Activated CD4-positive, alpha-beta T cell treated with anti-CD3 and anti-CD28 coated beads for 36 hours (primary cell): ENCODE measurements around the gene IL25. TPM values are rescaled to one million over a fixed set of nuclear protein-coding genes. Genes with fewer than 3 reads are reported as not detected.
"Not testable (repeated sequence)": the region's sequence is repeated elsewhere in the genome, so short reads cannot be mapped to it uniquely, and the experiment has no call there.

Source experiments
- ATAC-seq: fragments of 200-7000 bp; cut with Tn5 transposase; one replicate; pipeline ENCODE4 v1.10.0; 2021; ENCODE audit warnings: mild to moderate bottlenecking, moderate library complexity
- CTCF ChIA-PET: fragments of 350-600 bp; sonication (Branson Sonifier 250); formaldehyde crosslinking; loops from one replicate; lab custom pipeline; 2021; ENCODE audit warnings: antibody characterized with exemption; lab: Charles Lee
- POLR2A ChIA-PET: fragments of 350-600 bp; sonication (Branson Sonifier 250); formaldehyde crosslinking; loops from one replicate; lab custom pipeline; 2021; ENCODE audit warnings: antibody characterized with exemption, inconsistent platforms; lab: Charles Lee
- DNase-seq: peaks from one replicate; pipeline ENCODE4 v3.0.0-alpha.2; 2020
- H3K27ac Mint-ChIP-seq: one replicate; pipeline ENCODE4 v1.8.0; 2021; ENCODE audit warnings: mixed read lengths
- H3K27me3 Mint-ChIP-seq: one replicate; pipeline ENCODE4 v1.8.0; 2021; ENCODE audit warnings: mixed read lengths
- H3K36me3 Mint-ChIP-seq: one replicate; pipeline ENCODE4 v1.8.0; 2021; ENCODE audit warnings: low read depth, mixed read lengths
- H3K4me1 Mint-ChIP-seq: one replicate; pipeline ENCODE4 v1.8.0; 2021; ENCODE audit warnings: mixed read lengths
- H3K4me3 Mint-ChIP-seq: one replicate; pipeline ENCODE4 v1.8.0; 2021; ENCODE audit warnings: mild to moderate bottlenecking, moderate library complexity, mixed read lengths
- H3K9me3 Mint-ChIP-seq: one replicate; pipeline ENCODE4 v1.8.0; 2021; ENCODE audit warnings: low read depth, mixed read lengths
- intact Hi-C, 2 experiments: fragments of 100-400 bp; cut with DNase I in 1 of 2; cut with micrococcal nuclease in 1 of 2; formaldehyde crosslinking; loops; one replicate each; pipeline versions ENCODE4 v1.14.2 to v1.15.1; 2022 to 2024; cut with DNase I, micrococcal nuclease
- total RNA-seq, 2 experiments: library from RNA; stranded (reverse); gene quantifications; one replicate each; pipeline ENCODE4 v1.2.3, GENCODE V29; 2021

IL25 gene
- total RNA-seq, 2 experiments from 2014 or later, result not detected

DNA sequence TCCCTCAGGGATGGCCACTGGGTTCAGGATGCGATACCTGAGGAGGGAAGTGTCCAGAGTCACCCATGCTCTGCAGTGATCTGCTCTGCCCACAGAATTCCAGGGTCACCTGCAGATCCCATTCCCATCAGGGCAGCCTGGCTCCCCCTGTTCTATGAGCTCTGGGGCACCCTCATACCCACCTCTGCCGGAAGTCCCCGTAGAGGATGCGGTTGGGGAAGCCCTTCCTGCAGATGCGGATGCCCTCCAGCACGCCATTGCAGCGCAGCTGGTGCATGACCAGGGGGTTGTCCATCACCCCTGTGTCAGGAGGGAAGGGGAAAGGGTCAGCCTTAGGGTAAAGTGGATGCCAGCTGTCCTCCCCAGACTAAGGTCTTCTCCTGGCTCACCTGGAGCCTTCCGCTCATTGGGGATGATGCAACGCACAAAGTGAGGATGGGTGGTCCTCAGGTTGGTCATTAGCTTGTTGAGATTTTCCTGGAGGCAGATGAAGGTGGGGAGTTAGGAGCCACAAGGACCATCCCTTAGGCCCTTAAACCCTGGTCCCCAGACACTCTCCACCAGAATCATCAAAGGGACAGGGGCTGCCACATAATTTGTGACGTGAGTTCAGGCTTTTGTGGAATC is 24.3 kb downstream of the IL25 start:
- POLR2A ChIA-PET, result no interaction called here
- Mint-ChIP-seq H3K4me3 (no peak overlapping the region), H3K4me1 (no peaks in the 10 kb centered on the region), H3K9me3 (no peaks in the 10 kb centered on the region), H3K36me3 (no peaks in the 10 kb centered on the region), H3K27me3 (no peaks in the 10 kb centered on the region), H3K27ac (no peak overlapping the region)
- DNase-seq, result no peak
- intact Hi-C loops, result no loop called here
- ATAC-seq, result no peak
- CTCF ChIA-PET, result interaction anchor here (0.6 to 0.9 kb wide), 4 partner anchors 14 to 735 kb away, joined by 3 to 4 read pairs (median 3); no protein-coding TSS in a partner anchor

DNA sequence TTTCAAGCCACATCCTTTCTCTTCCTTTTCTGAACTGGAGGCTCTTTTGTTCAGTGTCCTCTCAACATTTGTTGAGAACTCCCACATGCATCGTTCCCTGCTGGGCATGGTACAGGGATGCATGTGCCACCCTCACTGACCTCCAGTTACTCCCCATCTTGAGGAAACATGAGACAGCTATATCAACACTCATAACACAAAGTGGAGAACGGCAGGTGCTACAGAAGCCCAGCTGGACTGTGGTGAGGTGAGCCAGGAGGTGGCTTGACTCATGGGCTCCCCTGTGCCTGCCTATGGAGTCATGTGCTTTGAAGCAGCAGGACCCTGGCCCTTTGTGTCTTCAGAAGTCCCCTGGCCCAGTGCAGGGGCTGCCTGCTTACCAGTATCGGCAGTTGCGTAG is 25.7 kb downstream of the IL25 start:
- intact Hi-C loops, result no loop called here
- CTCF ChIA-PET, result no interaction called here
- Mint-ChIP-seq H3K27me3 (no peaks in the 10 kb centered on the region), H3K4me1 (no peaks in the 10 kb centered on the region), H3K36me3 (no peaks in the 10 kb centered on the region), H3K27ac (no peak overlapping the region), H3K4me3 (no peak overlapping the region), H3K9me3 (no peaks in the 10 kb centered on the region)
- ATAC-seq (no peak), DNase-seq (no peak)
- POLR2A ChIA-PET, result no interaction called here

DNA sequence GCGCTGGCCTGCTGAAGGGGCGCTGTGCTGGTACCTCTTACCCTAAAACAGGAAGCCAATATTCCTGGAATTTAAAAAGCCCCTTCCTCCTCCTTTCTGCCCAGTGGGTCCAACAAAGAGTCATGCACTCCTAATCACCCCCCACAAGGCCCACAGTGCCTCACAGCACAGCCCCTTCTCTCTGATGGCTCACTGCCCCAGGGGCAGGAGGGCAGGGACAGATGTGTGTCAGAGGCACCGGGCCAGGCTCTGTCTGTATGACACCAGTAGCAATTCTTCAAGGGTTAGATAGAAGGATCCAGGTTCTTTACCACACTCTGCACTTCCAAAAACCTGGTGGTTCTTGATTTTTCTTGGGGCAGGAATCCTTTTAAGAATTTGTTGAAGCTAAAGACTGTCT is 26.5 kb downstream of the IL25 start:
- DNase-seq, result no peak
- ATAC-seq, result no peak
- no peaks in the 10 kb centered on the region for H3K36me3 Mint-ChIP-seq
- ChIA-PET CTCF (no interaction called here), POLR2A (no interaction called here)
- no peaks in the 10 kb centered on the region for H3K9me3 Mint-ChIP-seq
- H3K27me3 Mint-ChIP-seq, result no peaks in the 10 kb centered on the region
- H3K4me3 Mint-ChIP-seq, result no peak overlapping the region
- H3K4me1 Mint-ChIP-seq, result no peaks in the 10 kb centered on the region
- intact Hi-C loops, result no loop called here
- no peak overlapping the region for H3K27ac Mint-ChIP-seq

DNA sequence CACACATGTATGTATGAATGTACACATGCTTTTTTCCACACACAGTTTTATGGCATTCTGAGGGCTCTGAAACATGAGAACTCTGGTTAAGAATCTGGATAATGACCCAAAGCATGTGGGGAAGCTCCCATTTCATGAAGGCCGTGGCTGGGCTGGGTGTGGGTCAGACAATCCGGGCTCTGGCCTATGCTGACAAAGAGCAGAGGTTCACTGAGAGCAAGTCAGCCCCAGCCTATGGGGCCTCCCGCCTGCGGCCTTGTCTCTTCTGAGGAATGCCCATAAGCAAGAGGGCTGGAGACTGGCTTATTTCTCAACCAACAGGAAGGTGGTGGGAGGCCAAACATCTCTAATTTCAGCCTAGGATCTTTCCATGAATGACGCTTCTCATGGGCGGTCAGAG is 27.0 kb downstream of the IL25 start:
- intact Hi-C loops, result no loop called here
- ATAC-seq (no peak), DNase-seq (no peak)
- no peaks in the 10 kb centered on the region for H3K36me3 Mint-ChIP-seq
- no peaks in the 10 kb centered on the region for H3K27me3 Mint-ChIP-seq
- CTCF ChIA-PET, result no interaction called here
- H3K4me1 Mint-ChIP-seq, result no peaks in the 10 kb centered on the region
- no peak overlapping the region for H3K27ac Mint-ChIP-seq
- H3K4me3 Mint-ChIP-seq, result no peak overlapping the region
- POLR2A ChIA-PET, result no interaction called here
- no peaks in the 10 kb centered on the region for H3K9me3 Mint-ChIP-seq

DNA sequence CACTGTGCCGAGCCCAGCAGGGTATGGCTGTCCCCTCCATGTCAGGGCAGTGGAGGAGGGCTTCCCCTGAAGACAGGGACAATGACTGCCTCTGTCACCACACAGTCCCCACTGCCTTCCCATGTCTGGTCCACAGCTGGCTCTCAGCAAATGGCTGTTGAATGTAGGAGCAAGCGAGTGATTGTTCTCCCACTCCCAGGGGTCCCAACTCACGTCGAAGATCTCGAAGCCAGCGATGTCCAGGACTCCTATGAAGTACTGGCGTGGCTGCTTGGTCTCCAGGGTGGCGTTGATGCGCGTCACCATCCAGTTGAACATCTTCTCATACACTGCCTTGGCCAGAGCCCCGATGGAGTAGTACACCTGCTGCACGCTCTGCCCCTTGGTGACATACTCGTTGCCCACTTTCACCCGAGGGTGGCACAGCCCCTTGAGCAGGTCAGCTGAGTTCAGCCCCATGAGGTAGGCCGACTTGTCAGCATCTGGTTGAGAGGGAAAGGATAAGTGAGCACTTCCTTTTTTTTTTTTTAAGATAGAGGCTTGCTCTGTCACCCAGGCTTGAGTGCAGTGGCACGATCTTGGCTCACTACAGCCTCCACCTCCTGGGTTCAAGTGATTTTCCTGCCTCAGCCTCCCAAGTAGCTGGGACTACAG is 28.0 kb downstream of the IL25 start:
- H3K4me3 Mint-ChIP-seq, H3K36me3 Mint-ChIP-seq, H3K4me1 Mint-ChIP-seq, H3K27me3 Mint-ChIP-seq, DNase-seq, POLR2A ChIA-PET, ATAC-seq, H3K27ac Mint-ChIP-seq, CTCF ChIA-PET, intact Hi-C loops, H3K9me3 Mint-ChIP-seq: not testable (repeated sequence)

DNA sequence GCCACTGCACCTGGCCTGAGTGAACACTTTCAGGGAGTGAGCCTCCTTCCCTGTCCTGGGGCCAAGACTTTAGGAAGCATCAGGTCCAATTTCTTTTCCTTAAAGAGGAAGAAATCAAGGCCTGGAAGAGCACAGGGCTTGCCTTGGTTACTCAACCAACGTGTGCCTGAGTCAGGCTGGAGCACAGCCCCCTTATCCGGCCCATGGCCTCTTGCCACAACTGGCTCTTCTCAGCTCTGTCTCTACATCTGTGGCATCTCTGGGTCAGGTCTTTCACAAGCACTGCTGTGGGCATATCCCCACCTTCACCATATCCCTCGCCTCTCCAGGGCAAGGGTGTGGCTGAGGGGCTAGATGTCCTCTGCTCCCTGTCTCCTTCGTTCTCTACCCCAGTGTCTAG is 28.7 kb downstream of the IL25 start:
- no peaks in the 10 kb centered on the region for H3K36me3 Mint-ChIP-seq
- H3K27me3 Mint-ChIP-seq, result peaks cover 3% of the 10 kb centered on the region
- DNase-seq (no peak), ATAC-seq (no peak)
- no peak overlapping the region for H3K4me3 Mint-ChIP-seq
- no peaks in the 10 kb centered on the region for H3K4me1 Mint-ChIP-seq
- no peaks in the 10 kb centered on the region for H3K9me3 Mint-ChIP-seq
- POLR2A ChIA-PET, result no interaction called here
- intact Hi-C loops, result no loop called here
- H3K27ac Mint-ChIP-seq, result no peak overlapping the region
- CTCF ChIA-PET, result no interaction called here

DNA sequence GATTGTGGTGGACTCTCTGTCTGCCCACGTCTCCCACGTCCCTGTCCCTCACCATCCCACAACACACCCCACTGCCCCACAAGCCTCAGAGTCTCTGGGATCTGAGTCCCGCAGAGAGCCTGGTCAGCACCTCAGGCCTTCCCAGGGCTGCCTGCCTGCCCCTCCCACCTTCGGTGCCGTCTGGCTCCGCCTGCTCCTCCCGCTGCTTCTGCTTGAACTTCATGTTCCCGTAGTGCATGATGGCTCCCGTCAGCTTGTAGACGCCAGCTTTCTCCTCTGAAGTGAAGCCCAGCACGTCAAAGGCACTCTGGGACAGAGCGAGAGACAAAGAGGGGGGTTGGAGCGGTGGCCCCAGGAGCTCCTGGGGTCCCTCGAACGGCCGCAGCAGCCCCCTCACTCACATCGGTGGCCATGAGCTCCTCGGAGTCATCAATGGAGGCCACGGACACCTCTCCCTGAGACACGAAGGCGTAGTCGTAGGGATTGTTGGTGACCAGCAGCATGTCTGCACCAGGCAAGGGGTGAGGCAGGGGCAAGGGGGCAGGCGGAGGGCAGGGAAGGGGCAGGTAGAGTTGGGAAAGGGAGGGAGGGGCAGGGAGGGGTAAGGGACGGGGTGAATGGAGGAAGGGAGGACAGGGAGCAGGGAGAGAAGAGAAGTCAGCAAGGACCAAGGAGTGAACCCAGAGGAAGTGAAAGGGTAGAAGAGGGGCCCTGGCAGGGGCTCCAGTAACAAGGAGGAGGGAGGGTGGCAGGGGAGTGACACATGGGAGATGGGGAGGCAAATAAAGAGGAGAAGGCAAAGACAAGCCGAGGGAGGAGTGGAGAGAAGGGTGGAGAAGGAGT is 29.9 kb downstream of the IL25 start:
- Mint-ChIP-seq H3K4me1 (no peaks in the 10 kb centered on the region), H3K27ac (no peak overlapping the region), H3K9me3 (no peaks in the 10 kb centered on the region), H3K36me3 (no peaks in the 10 kb centered on the region), H3K4me3 (no peak overlapping the region), H3K27me3 (peaks cover 3% of the 10 kb centered on the region)
- ChIA-PET CTCF (interaction anchor here (0.6 kb wide), 2 partner anchors 65 to 1846 kb away, joined by 4 to 5 read pairs; no protein-coding TSS in a partner anchor), POLR2A (no interaction called here)
- DNase-seq, result no peak
- intact Hi-C loops, result no loop called here
- no peak for ATAC-seq

DNA sequence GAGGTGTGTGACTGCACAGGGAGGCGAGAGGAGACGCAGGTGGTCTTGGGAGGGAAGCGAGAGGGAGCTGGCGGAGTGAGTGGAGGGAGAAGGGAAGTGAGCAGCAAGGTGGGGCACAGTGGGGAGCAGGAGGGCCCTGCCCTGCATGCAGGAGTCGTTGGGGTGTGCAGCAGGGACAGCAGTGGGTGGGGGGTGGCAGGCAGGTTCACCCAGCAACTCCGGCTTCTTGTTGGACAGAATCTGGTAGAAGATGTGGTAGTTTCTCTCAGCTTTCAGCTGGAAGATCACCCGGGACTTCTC is 30.5 kb downstream of the IL25 start:
- Mint-ChIP-seq H3K36me3 (no peaks in the 10 kb centered on the region), H3K4me1 (no peaks in the 10 kb centered on the region), H3K9me3 (no peaks in the 10 kb centered on the region), H3K27me3 (peaks cover 3% of the 10 kb centered on the region), H3K4me3 (no peak overlapping the region), H3K27ac (no peak overlapping the region)
- intact Hi-C loops, result no loop called here
- CTCF ChIA-PET, result interaction anchor here (0.6 kb wide), 2 partner anchors 65 to 1847 kb away, joined by 4 to 5 read pairs; no protein-coding TSS in a partner anchor
- POLR2A ChIA-PET, result no interaction called here
- DNase-seq, result no peak
- no peak for ATAC-seq

DNA sequence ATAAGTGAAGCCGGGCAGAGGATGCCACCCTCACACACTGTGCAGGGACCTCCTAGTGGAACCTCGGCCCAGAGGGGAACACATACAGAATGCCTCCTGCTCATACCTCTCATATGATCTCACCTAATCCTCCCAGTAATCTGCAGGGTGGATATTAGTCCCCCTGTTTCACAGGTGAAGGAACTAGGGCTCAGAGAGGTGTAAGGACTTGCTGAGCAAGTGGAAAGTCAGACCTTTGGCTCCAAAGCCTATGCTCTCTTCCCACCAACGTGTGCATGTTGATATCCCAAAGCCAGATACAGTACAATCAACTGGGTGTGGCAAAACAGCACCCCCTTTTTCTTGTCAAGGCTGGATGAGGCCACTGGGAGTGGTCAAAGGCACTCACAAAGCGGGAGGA is 31.3 kb downstream of the IL25 start:
- Mint-ChIP-seq H3K4me1 (no peaks in the 10 kb centered on the region), H3K36me3 (no peaks in the 10 kb centered on the region), H3K4me3 (no peak overlapping the region), H3K27ac (no peak overlapping the region), H3K27me3 (peaks cover 3% of the 10 kb centered on the region), H3K9me3 (no peaks in the 10 kb centered on the region)
- intact Hi-C loops, result no loop called here
- DNase-seq (no peak), ATAC-seq (no peak)
- ChIA-PET POLR2A (no interaction called here), CTCF (no interaction called here)

DNA sequence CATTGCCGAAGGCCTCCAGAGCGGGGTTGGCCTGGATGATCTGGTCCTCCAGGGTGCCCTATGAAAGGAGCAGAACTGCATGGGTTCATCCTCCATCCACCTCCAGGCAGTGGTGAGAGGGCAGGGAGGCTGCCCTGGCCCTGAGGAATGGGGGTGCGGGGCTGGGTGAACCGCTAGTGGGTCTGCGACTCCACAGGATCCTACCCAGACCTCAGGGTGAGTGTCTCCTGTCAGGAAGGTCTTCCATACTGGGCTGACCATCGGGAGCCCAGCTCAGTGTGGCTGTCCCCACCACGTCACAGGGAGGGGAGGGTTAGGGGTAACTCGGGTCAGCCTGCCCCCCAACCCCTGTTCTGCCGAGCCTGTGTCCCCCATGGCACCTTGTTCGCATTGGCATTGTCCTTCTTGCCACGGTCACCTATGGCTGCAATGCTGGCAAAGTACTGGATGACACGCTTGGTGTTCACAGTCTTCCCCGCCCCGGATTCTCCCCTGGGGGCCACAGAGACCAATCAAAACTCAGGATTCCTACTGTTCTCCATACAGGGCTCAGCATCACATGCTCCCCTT is 31.8 kb downstream of the IL25 start:
- no peak overlapping the region for H3K27ac Mint-ChIP-seq
- CTCF ChIA-PET, result interaction anchor here (0.6 kb wide), 1 partner anchor 380 kb away, joined by 3 read pairs; no protein-coding TSS in a partner anchor
- H3K27me3 Mint-ChIP-seq, result peaks cover 3% of the 10 kb centered on the region
- ATAC-seq (no peak), DNase-seq (no peak)
- no peaks in the 10 kb centered on the region for H3K9me3 Mint-ChIP-seq
- H3K36me3 Mint-ChIP-seq, result no peaks in the 10 kb centered on the region
- no peak overlapping the region for H3K4me3 Mint-ChIP-seq
- intact Hi-C loops, result no loop called here
- no peaks in the 10 kb centered on the region for H3K4me1 Mint-ChIP-seq
- POLR2A ChIA-PET, result no interaction called here

DNA sequence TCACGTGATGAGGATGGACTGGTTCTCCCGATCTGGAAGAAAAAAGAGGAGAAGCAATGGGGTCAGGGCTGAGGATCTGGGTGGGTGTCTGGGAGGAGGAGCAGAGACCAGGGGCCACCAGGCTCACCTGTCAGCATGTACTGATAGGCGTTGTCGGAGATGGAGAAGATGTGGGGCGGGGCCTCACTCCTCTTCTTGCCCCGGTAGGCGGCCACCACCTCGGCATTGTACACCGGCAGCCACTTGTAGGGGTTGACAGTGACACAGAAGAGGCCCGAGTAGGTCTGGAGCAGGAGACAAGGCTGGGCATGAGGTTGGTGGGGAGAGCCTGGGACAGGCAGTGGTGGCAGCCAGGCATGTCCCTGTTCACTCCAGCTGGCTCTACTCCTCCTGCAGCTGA is 32.5 kb downstream of the IL25 start:
- peak overlapping the region; percentile 20 for H3K27ac Mint-ChIP-seq
- ChIA-PET CTCF (interaction anchor here (0.6 kb wide), 1 partner anchor 379 kb away, joined by 3 read pairs; no protein-coding TSS in a partner anchor), POLR2A (no interaction called here)
- H3K4me3 Mint-ChIP-seq, result no peak overlapping the region
- no peaks in the 10 kb centered on the region for H3K4me1 Mint-ChIP-seq
- no peaks in the 10 kb centered on the region for H3K9me3 Mint-ChIP-seq
- no peaks in the 10 kb centered on the region for H3K36me3 Mint-ChIP-seq
- ATAC-seq (no peak), DNase-seq (no peak)
- intact Hi-C loops, result no loop called here
- peaks cover 3% of the 10 kb centered on the region for H3K27me3 Mint-ChIP-seq
